HG02981 (cell line): ENCODE results near the gene LTB.

Experiments used
- ATAC-seq: cut with Tn5 transposase; IDR thresholded peaks from one replicate; pipeline ENCODE4 v1.9.1; 2021; ENCODE audit warnings: mild to moderate bottlenecking, moderate library complexity; ENCODE audit not compliant: unreplicated experiment

Gene LTB, protein sequence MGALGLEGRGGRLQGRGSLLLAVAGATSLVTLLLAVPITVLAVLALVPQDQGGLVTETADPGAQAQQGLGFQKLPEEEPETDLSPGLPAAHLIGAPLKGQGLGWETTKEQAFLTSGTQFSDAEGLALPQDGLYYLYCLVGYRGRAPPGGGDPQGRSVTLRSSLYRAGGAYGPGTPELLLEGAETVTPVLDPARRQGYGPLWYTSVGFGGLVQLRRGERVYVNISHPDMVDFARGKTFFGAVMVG

GRCh38 chr6:31582230-31582643, at the start of gene LTB:
Gene LTB (minus strand): TSS chr6:31582424. CDS start chr6:31582417, 7 bp downstream.
- no peak for ATAC-seq

GRCh38 chr6:31631681-31632278, 49.6 kb upstream of the LTB start:
- ATAC-seq: no peak

DNA sequence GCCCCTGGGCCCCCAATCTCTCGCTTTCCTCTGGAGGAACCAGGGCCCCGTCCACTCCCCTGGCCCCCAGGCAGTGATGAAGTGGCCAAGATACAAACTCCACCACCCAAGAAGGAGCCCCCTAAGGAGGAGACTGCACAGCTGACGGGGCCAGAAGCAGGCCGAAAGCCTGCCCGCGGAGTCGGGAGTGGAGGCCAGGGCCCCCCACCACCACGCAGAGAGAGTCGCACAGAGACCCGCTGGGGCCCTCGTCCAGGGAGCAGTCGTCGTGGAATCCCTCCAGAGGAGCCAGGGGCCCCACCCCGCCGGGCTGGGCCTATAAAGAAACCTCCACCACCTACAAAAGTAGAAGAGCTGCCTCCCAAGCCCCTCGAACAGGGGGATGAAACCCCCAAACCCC, 49.0 kb upstream of the LTB start:
- ATAC-seq: no peak

DNA sequence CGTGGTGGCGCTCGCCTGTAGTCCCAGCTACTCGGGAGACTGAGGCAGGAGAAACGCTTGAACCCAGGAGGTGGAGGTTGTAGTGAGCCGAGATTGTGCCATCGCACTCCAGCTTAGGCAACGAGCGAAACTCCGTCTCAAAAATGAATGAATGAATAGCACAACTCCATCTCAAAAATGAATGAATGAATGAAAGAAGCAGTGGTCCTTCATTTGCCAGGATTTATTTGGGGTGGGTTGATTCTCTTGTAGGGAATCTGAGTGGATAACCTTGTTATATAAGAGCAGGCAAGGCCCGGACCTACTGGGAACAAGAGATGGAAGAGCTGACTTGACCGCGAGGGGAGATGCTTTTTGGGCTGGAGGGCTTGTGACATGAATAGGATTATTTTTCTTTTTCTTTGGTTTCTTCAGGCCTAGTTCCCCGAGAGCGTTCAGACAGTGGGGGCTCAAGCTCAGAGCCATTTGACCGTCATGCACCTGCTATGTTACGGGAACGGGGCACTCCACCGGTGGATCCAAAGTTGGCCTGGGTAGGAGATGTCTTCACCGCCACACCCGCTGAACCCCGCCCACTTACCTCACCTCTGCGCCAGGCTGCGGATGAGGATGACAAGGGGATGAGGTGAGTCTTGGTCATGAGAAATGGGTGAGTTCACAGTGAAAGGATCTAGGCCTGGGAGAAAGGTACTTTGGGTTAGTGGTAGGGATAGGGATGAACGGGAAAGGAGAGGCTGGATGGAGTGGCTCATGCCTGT, 48.1 kb upstream of the LTB start:
- no peak for ATAC-seq

- ATAC-seq: no peak
Observed at GRCh38 chr6:31629014-31629413, 46.8 kb upstream of the LTB start.

DNA sequence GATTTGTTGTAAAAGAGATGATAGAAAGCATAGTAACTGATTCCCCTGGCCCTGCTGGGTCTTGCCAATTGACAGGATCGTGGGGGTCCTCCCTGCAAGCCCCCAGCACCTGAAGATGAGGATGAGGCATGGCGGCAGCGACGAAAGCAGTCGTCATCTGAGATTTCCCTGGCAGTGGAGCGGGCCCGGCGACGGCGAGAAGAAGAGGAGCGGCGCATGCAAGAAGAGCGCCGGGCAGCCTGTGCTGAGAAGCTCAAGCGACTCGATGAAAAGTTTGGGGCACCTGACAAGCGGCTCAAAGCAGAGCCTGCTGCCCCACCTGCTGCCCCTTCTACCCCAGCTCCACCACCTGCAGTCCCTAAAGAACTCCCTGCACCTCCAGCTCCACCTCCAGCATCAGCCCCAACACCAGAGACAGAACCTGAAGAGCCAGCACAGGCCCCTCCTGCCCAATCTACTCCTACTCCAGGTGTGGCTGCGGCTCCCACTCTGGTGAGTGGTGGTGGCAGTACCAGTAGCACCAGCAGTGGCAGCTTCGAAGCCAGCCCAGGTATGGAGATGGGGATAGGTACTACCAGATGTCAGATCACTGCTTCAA, 45.6 kb upstream of the LTB start:
- ATAC-seq: no peak

DNA sequence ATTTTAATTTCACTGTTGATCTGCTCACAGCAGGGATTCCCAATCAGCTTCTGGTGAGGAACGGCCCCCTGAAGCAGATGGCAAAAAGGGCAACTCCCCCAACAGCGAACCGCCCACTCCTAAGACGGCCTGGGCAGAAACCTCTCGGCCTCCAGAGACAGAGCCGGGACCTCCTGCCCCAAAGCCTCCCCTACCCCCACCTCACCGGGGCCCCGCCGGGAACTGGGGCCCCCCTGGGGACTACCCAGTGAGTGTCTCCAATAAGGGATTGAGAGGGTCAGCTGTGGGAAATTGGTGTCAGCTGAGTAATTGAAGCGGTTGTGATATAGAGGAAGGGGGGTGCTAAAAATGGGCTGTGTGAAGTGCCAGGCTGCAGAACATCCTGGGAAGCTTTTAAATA, 44.7 kb upstream of the LTB start:
- ATAC-seq: no peak

DNA sequence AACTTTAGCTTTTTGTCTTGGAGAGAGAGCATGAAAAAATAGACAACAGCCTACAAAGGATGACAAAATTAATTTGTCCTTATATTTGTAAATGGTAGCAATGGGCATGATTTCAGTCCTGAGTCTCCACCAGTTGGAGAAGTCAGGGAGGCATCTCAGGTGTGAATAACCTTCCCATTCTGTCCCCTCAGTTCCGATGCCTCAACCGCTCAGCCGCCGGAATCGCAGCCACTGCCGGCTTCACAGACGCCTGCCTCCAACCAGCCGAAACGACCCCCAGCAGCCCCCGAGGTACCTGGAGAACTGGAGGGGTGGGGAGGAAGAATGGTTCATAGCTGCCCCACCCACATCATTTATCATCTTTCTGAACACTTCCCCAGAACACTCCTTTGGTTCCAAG, 41.8 kb upstream of the LTB start:
- no peak for ATAC-seq

DNA sequence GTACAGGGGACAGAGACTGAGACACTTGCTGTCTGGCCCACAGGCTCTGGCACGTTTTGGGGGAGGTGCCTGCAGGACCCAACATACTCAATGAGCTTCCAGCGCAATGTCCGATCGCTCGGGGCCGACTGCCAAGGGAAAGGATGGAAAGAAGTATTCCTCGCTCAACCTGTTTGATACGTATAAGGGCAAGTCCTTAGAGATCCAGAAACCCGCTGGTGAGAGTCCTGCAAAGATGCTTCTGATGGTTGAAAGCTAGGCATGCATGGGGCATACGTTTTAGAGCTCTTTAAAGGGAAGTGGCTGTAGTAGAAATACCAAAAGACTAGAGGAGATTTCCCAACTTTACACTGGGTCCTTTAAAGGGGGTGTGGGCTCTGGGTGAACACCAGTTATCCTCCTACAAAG, 40.5 kb upstream of the LTB start:
- ATAC-seq: no peak

- ATAC-seq: no peak
Observed at GRCh38 chr6:31621991-31622390, 39.8 kb upstream of the LTB start.

- ATAC-seq: no peak
Observed at GRCh38 chr6:31621320-31621939, 39.2 kb upstream of the LTB start.

DNA sequence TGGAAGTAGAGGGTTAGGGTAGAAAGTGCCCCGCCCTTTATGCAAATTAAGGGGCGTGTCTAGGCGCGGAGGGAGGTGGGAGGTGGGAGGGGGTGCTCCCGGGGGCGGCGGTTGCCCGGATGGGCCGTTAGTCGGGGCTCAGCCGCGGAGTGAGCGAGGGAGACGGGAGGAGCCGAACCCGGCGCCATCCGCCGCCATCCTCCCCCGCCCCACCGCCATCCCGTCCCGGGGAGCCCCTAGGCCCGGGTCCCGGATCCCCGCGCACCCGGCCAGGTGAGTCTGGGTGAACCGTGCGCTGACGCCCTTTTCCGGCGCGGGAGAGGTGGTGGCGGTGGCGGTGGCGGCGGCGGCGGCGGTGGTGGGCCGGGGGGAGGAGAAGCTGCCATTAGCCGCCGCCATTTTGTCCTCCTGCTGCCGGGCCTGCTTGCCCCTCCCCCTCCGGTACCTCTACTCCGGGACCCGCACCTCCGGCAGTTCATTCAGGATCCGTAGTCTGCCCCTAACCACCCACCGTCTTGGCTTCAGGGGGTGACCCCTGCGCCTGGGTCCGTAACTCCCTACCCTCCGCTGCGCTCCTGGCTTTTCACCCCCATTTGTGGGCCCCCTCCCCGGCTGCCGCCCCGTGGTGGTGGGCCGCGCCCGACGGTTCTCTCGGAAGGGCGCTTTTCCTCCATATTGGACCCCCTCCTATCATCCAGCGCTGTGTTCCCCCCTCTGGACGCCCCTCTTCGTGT, 38.5 kb upstream of the LTB start, which contains the start of gene PRRC2A:
TSS of gene PRRC2A (plus strand) at position 130 of the 734 bp plus-strand sequence. CDS start 2,075 bp downstream, outside the sequence.
- ATAC-seq: peak; percentile 49

DNA sequence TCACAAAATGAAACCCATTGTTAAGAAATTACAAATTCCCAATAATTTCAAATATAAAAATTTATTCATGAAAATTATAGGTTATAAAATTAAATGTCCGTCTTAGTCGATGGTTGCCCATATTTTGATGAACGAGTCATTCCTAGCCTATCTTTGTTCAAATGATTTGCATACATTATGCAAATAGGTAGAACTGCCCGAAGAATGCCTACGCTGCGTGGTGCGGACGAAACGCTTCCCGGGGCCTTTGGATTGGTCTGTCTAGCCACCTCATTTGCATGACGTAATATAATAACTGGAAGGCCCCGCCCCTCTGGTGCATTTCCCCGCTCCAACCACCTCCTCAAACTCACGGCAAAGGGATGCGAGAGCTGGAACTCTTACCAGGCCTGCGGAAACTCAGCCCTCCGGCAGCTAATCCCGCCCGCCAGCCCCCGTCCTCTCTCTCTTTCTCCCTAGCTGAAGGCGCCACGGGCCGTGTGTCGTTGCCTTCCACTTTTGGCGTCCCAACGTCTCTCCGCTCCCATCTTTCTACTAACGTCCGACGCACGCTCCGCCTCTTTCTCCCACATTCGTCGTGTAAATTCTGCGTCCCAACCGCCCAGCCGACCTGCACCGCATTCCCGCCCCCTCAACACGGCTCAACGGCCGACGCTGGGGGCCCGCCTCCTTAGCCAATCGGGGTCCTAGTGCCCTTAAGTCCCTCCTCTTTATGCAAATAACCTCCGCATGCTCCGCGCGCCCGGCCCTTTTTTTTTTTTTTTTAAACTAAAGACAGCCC, 37.8 kb upstream of the LTB start:
- peak; percentile 79 for ATAC-seq

GRCh38 chr6:31617010-31617409, 34.8 kb upstream of the LTB start:
- ATAC-seq: no peak

GRCh38 chr6:31615748-31616147, 33.5 kb upstream of the LTB start:
- ATAC-seq: no peak

DNA sequence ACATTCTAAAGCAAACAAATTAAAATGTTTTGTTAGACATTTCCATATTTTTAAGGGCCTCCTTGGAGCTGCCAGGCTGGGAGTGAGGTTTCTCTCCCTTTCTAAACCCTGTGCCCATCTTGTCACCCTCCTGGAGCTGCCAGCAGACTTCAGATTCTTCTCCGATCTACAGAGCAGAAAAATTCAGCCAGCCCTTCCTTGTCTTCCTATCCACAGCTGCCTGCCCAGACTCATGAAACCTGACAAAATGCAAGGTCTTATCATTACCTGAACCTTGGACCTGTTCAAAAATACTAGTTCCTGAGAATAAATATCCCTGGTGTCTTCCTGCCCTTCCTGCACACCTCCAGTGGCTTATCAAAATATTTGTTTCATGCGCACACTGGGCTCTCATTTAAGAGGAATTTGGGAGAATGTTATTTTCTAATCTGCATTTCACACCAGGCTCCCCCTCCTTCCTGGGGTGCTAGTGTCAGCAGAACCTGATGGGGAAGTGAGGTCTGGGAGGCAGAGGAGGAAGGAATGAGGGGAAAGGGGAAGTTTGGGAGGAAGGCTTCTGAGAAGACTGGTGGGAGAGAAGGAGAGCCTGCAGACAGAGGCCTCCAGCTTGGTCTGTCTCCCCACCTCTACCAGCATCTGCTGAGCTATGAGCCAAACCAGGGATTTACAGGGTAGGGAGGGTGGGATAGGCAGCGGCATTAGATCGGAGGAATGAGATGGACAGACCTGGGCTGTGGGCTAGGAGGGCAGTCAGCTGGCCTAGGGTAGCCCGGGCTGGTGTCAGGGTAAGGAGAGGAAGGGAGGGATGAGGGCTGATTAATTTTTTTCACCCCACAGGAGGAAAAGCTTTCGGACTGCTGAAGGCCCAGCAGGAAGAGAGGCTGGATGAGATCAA, 32.7 kb upstream of the LTB start, which contains the start of gene AIF1:
TSS of gene AIF1 (plus strand) at position 551 of the 895 bp plus-strand sequence. CDS start at position 647, 96 bp downstream.
- no peak for ATAC-seq

GRCh38 chr6:31614075-31614619, 31.9 kb upstream of the LTB start:
- no peak for ATAC-seq

DNA sequence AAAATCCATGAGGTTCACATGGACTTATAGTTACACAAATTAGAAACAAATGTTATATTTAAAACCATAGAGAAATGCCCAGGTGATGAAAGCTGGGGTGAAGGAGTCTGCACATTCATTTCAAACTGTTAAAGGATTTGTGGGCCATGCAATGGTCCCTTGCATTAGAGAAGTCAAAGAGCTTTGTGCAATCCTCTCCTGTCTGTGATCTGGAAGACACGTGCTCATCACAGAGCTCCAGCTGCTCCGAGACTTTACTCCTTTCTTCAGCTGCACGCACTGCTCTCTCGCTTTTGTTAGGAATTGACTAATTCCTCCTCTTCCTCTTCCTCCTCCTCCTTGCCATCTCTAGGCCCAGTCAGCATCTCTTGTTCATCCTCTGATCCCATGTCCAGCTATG, 28.7 kb upstream of the LTB start:
- no peak for ATAC-seq
